ENCODE data around the gene OLFML1.
A peak's percentile ranks its signal among the peaks of the same experiment; 100 is the strongest.

Gene OLFML1

GRCh38 chr11:7512525-7513233 lies 27.4 kb downstream of the OLFML1 start:
- TF ChIP-seq CTCF (IDR thresholded peaks at IDR 0.05; ENCODE audit: low read depth, low read length) (no peak), EZH2phosphoT487 (IDR thresholded peaks at IDR 0.05; ENCODE audit: low read depth) (no peak)
- Histone ChIP-seq H3K36me3 (replicated peaks; ENCODE audit: low read depth, low read length) (peaks cover 7% of the 10 kb centered on the region), H3K4me3 (ENCODE audit: low read length) (peak overlapping the region; percentile 94), H3K9me3 (ENCODE audit: insufficient read depth, low read length) (no peaks in the 10 kb centered on the region), H4K20me1 (ENCODE audit: insufficient read depth, low read length) (peaks cover 14% of the 10 kb centered on the region), H3K27me3 (ENCODE audit: low read depth, low read length) (no peaks in the 10 kb centered on the region), H3K9ac (ENCODE audit: low read length) (peak overlapping the region; percentile 97), H3K4me2 (ENCODE audit: low read length) (peak overlapping the region; percentile 95), H2AFZ (ENCODE audit: low read depth, low read length) (peak overlapping the region; percentile 18; the same call in 1 of the 2 replicates), H3K4me1 (ENCODE audit: low read length) (peaks cover 50% of the 10 kb centered on the region), H3K79me2 (ENCODE audit: low read length) (peaks cover 40% of the 10 kb centered on the region), H3K27ac (ENCODE audit: low read length) (peak overlapping the region; percentile 94)

- H3K36me3 ChIP-seq (replicated peaks; ENCODE audit: low read depth, low read length) = peaks cover 7% of the 10 kb centered on the region
- H3K4me2 ChIP-seq (ENCODE audit: low read length) = peak within 1 kb of the TSS; percentile 95
- H4K20me1 ChIP-seq (ENCODE audit: insufficient read depth, low read length) = peaks cover 14% of the 10 kb centered on the region
- H3K9ac ChIP-seq (ENCODE audit: low read length) = peak within 1 kb of the TSS; percentile 97
- H2AFZ ChIP-seq (ENCODE audit: low read depth, low read length) = no peak within 1 kb of the TSS
- TF ChIP-seq CTCF (IDR thresholded peaks at IDR 0.05; ENCODE audit: low read depth, low read length) (peak; percentile 86), EZH2phosphoT487 (IDR thresholded peaks at IDR 0.05; ENCODE audit: low read depth) (no peak)
- H3K27me3 ChIP-seq (ENCODE audit: low read depth, low read length) = no peaks in the 10 kb centered on the region
- H3K79me2 ChIP-seq (ENCODE audit: low read length) = peaks cover 48% of the 10 kb centered on the region
- H3K27ac ChIP-seq (ENCODE audit: low read length) = peak within 1 kb of the TSS; percentile 94
- H3K9me3 ChIP-seq (ENCODE audit: insufficient read depth, low read length) = no peaks in the 10 kb centered on the region
- peaks cover 58% of the 10 kb centered on the region for H3K4me1 ChIP-seq (ENCODE audit: low read length)
- H3K4me3 ChIP-seq (ENCODE audit: low read length) = peak within 1 kb of the TSS; percentile 94
Measured at GRCh38 chr11:7513234-7514098, 28.2 kb downstream of the OLFML1 start, which contains the start of gene PPFIBP2. PPFIBP2 (plus strand) TSS chr11:7513999; CDS start chr11:7549476, 35,477 bp downstream.

GRCh38 chr11:7514099-7514591 lies 28.8 kb downstream of the OLFML1 start:
- Histone ChIP-seq H3K27me3 (ENCODE audit: low read depth, low read length) (no peaks in the 10 kb centered on the region), H4K20me1 (ENCODE audit: insufficient read depth, low read length) (peaks cover 14% of the 10 kb centered on the region), H3K4me2 (ENCODE audit: low read length) (peak overlapping the region; percentile 95), H3K27ac (ENCODE audit: low read length) (peak overlapping the region; percentile 94), H3K9me3 (ENCODE audit: insufficient read depth, low read length) (no peaks in the 10 kb centered on the region), H3K4me3 (ENCODE audit: low read length) (peak overlapping the region; percentile 94), H3K4me1 (ENCODE audit: low read length) (peaks cover 58% of the 10 kb centered on the region), H2AFZ (ENCODE audit: low read depth, low read length) (no peak overlapping the region), H3K36me3 (replicated peaks; ENCODE audit: low read depth, low read length) (peaks cover 7% of the 10 kb centered on the region), H3K79me2 (ENCODE audit: low read length) (peaks cover 54% of the 10 kb centered on the region), H3K9ac (ENCODE audit: low read length) (peak overlapping the region; percentile 97)
- TF ChIP-seq EZH2phosphoT487 (IDR thresholded peaks at IDR 0.05; ENCODE audit: low read depth) (no peak), CTCF (IDR thresholded peaks at IDR 0.05; ENCODE audit: low read depth, low read length) (0 out of 2 replicates have a peak, but pooled peaks have one; percentile 4)

Measured in OCI-LY3 (cell line).